NCI-H2196 (cell line): Measurements from ENCODE around the gene GSG1L.

Experiments used
- DNase-seq: peaks from one replicate; lab custom pipeline; 2025; ENCODE audit not compliant: unreplicated experiment; lab: John Stamatoyannopoulos, UW

Gene GSG1L

GRCh38 chr16:28027055-28027454 is 36.5 kb downstream of the GSG1L start:
- no peak for DNase-seq

GRCh38 chr16:28025631-28026030 is 37.9 kb downstream of the GSG1L start:
- DNase-seq = no peak

DNA sequence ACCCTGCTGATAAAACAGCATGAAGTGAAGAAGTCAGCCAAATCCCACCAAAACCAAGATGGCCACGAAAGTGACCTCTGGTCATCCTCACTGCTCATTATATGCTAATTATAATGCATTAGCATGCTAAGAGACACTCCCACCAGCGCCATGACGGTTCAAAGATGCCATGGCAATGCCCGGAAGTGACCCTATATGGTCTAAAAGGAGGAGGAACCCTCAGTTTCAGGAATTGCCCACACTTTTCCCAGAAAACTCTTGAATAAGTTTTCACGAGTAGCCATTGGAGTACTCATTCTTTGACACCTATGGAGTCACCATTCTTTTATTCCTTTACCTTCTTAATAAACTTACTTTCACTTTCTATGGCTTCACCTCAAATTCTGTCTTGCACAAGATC is 44.3 kb downstream of the GSG1L start:
- DNase-seq = no peak

- no peak for DNase-seq
These were observed 48.7 kb downstream of the GSG1L start for GRCh38 chr16:28014851-28015250.

GRCh38 chr16:28013878-28014277 is 49.6 kb downstream of the GSG1L start:
- no peak for DNase-seq

- DNase-seq = no peak
These were observed 50.1 kb downstream of the GSG1L start for GRCh38 chr16:28013392-28013791.

DNA sequence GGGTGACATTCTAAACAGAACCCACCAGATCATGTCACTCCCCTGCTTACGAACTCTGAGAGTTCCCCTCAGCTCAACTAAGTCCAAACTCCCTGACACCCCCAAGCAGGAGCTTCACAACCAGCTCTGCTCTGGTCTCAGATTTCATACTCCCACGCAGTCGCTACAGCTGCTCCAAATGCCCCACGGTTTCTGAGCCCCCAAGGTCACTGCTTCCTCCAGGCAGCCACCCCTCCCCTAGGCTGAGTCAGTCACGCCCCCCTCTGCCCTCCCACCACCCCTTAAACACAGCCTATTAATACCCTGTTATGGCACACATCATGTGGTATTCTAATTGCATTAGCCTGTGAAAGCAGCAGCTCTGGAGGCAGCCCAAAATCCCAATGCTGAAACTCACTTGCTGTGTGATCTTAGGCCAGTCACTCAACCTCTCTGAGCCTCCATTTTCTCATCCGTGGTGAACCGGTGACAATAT is 51.5 kb downstream of the GSG1L start:
- no peak for DNase-seq

DNA sequence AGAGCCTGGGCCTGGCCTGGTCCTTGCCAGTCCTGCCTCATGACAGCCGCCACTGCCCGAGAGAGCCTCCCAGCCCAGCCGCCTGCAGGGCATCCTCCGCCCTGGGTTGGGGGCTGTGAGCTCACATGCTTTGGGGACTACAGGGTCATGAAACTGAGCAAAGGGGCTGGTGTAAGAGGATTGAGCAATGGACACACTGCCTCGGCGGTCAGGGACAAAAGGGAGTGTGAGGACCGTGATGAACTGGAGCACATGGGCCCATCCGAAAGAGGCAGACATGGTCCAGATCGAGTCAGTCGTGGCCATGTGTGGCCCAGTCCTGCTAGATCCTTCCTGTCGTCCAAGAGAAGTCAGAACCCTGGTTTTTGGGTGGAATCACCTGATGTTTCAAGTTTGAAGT is 52.3 kb downstream of the GSG1L start:
- no peak for DNase-seq

- no peak for DNase-seq
These were observed 52.8 kb downstream of the GSG1L start for GRCh38 chr16:28010671-28011070.

DNA sequence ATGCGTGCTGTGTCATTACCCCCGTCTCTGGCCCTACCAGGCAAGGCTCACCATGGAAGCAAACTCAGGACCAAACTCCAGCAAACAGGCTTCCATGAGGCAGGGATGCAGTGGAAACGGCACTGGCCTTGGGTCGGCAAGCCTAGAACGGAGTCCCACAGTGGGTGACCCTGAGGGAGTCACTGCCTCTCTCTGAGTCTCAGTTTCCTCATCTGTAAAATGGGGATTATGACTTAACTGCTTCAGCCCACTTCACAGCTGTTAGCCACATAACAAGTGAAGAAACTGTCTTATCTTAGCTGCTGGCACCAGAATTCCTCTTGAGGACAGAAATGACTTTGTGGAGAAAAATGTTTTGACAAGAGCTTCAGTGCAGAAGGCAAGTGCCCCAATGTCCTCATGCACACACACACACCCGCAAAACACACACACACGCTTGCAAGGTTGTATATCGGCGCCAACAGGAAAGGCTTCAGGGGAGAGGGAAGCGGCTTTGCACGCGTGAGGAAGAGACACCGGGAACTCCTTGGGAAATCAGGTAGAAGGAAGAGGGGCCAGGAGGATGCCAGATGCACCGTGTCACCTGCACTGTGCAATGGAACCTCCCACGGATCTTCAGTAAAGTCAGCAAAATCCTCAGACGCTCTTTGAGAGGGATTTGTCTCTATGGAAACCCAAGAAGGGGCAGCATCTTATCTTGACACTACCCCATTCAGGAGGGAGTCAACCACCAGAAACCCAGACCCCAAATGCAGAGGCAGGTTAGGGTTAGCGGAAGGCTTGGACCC is 53.7 kb downstream of the GSG1L start:
- DNase-seq = no peak

- no peak for DNase-seq
These were observed 59.6 kb downstream of the GSG1L start for GRCh38 chr16:28003923-28004322.

DNA sequence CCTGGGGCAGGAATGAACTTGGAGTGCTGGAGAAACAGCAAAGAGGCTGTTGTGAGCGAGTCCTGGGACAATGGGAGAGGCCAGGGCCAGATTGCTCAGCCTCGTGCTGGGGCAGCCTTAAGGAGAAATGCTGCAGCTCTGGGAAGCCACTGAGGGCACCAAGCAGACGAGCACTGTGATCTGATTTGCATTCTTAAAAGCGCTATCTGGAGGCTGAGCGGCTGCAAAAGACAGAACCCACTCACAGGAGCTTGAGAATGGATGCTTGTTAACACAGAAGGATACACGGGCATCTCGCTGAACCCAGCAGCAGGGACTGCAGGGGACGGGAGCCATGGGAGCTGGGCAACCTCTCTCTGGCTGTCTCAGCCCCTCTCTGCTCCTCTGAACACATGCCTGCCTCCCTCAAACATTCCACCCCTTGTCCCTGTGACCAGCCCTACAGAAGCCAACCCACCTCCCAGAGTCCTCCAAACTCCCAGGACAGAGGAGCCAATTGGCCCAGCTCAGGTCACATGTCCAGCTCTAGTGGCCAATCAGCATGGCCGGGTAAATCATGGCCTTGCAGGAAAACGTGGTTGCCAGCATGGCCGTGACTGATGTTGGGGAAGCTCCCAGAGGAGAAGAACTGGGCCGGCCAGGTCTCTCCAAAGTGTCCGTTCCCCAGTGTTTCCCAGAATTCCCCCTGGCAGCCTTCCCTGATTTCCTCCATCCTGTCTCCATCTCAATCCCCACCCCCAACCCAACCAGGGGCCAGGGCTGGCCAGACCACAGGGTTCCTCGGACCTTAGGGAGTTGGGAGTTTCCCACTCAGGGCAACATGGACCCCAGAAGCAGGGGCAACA is 60.3 kb downstream of the GSG1L start:
- DNase-seq = no peak

GRCh38 chr16:28001642-28002041 is 61.9 kb downstream of the GSG1L start:
- DNase-seq = no peak

DNA sequence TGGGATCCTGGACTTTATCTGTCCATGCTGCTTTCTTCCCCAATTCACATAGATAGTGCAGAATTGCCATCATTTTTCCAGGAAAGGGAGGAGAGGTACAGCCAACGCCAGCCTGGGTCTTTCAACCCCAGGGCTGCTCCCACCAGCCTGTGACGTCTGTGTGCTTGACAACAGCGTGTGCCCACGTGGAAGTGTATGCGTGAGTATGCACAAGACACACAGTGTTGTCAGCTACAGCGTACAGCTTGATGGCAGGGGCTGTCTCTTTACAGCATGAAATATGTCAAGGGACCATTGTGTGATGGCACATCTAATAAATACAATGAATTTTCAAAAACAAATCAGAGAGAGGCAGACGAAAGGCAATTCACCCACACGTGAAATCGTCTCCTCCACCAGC is 62.3 kb downstream of the GSG1L start:
- no peak for DNase-seq

DNA sequence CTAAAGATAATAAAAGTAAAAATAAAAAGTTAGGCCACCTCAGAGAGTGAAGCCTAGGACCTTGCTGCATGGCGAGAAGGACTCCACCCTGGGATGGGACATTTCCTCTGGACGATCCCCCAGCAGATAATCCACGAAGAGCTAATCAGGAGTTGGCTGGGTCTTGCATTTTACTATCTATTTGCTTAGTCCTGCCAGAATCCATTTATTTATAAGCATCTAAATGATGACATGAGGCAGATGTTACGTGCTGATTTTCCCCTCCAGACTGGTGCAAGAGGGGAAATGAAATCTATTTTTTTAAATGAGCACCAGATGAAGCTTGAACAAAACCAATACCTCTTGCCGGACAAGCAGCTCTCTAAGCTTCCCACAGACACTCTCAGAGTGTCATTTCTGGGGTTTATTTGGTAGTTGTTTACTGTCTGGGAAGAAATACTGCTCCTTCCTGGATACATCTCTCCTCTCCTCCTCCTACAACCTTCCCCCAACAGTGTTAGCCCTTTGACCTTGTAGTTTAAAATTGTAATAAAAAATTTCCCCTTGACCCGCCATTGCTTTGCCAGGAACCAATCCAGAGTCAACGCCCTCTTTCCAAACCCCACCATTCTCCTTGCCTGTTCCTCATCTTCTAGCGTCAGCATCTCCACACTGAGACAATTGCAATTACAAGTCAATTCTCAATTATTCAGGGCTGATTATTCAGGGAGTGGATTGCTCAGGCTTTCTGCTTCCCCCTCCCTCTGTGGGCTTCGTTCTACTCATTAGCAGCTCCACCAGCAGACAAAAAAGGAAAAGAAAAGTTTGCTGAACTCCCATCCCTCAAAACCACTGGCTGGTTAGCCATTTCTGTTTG is 63.0 kb downstream of the GSG1L start:
- no peak for DNase-seq

DNA sequence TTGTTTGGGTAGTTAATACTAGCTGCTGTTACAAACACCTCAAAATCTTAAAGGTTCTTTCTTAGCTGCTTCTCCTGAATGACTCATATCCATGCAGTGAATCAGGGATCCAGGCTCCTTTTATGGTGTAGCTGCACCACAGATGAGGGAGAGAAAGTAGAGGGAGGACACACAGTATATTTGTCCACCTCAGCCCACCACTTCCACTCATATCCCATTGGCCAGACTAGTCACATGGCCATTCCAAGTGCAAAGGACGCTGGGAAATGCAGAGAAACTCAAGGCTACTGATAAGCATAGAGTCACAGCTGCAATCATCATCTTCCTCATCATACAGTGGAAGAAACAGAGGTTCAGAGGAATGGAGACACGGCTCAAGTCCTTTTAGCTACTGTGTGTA is 63.8 kb downstream of the GSG1L start:
- no peak for DNase-seq

- no peak for DNase-seq
These were observed 68.1 kb downstream of the GSG1L start for GRCh38 chr16:27995378-27995777.

GRCh38 chr16:27994686-27995085 is 68.8 kb downstream of the GSG1L start:
- no peak for DNase-seq

DNA sequence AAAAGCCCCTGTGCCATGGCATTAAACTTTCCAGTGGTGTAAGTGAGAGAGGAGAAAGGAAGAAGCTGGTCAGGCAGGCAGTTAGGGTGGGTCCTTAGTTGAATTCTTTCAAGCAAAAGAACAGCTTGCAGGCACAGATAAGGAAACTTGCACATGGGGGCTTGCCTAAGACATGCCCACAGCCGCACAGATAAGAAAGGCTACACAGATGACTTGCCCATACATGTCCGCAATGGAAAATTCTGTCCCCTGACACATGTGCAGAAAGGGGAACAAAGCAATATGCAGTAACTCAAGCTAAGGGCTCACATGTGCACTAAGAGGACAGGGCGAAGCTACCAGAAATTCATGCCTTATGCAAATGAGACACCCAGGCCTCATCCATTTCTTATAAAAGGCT is 69.9 kb downstream of the GSG1L start:
- DNase-seq = no peak

GRCh38 chr16:27991876-27992275 is 71.6 kb downstream of the GSG1L start:
- DNase-seq = no peak

DNA sequence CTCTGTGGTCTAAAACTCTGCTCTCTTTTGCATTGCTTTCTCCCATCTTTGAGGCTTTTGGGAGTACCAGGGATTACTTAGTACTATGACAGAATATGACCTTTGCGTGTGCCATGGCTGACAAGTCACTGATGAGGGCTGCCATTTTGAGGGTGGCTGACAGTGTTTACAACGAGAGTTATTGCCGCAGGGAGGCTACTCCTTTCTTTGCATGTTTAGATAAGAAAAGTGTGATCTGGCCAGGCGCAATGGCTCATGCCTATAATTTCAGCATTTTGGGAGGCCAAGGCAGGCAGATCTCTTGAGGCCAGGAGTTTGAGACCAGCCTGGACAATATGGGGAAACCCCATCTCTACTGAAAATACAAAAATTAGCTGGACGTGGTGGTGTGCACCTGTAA is 77.5 kb downstream of the GSG1L start:
- no peak for DNase-seq
